HUDEP-2 (cell line): ENCODE results near the gene EIF2B5.

ENCODE experiments used
- DNase-seq, 76 experiments: peaks; one replicate each; lab custom pipeline; 2025; ENCODE audit not compliant: unreplicated experiment in 76 of 76; lab: John Stamatoyannopoulos, UW

Gene EIF2B5

GRCh38 chr3:184189421-184189820, 54.3 kb downstream of the EIF2B5 start:
- no peak for DNase-seq

GRCh38 chr3:184192889-184193288, 57.7 kb downstream of the EIF2B5 start:
- DNase-seq, result no peak

- DNase-seq, result no peak
Measured at GRCh38 chr3:184193991-184194539, 58.9 kb downstream of the EIF2B5 start.
